Caco-2 (cell line): Measurements from ENCODE around the gene EHMT1. TPM values are rescaled to one million over a fixed set of nuclear protein-coding genes. Genes with fewer than 3 reads are reported as not detected.

Source experiments
- BruUV-seq: library from RNA; stranded (reverse); fragments of 400-500 nt; replicated peaks from 2 replicates; lab custom pipeline; 2021; lab: Mats Ljungman, UMichigan
- CTCF ChIA-PET: fragments of 300-600 bp; sonication (Branson Sonifier 250); formaldehyde crosslinking; loops from one replicate; lab custom pipeline; 2022; ENCODE audit warnings: antibody characterized with exemption; lab: Charles Lee
- POLR2A ChIA-PET: fragments of 300-600 bp; sonication (Branson Sonifier 250); formaldehyde crosslinking; loops from one replicate; lab custom pipeline; 2022; ENCODE audit warnings: antibody characterized with exemption; lab: Charles Lee
- DNase-seq, 2 experiments: peaks; one replicate each; pipeline versions ENCODE4 v3.0.0 to v3.0.0-alpha.2; 2020 to 2022
- H3K27me3 ChIP-seq: replicated peaks from 2 replicates; pipeline ENCODE4 v1.6.0; 2011; ENCODE audit warnings: low read length; ENCODE audit not compliant: control insufficient read depth, insufficient read depth
- H3K36me3 ChIP-seq: 2 replicates; pipeline ENCODE4 v1.5.1; 2011; ENCODE audit warnings: low read length; ENCODE audit not compliant: control insufficient read depth, insufficient read depth
- H3K4me1 ChIP-seq: fragments of 250-450 bp; sonication (Bioruptor Pico); 2 replicates; pipeline ENCODE4 v1.5.1; 2020; ENCODE audit warnings: mild to moderate bottlenecking
- H3K4me3 ChIP-seq: 2 replicates; pipeline ENCODE4 v1.5.1; 2011; ENCODE audit warnings: low read depth, mild to moderate bottlenecking, control low read depth, low read length
- H3K9me3 ChIP-seq: fragments of 250-450 bp; sonication (Bioruptor Pico); 2 replicates; pipeline ENCODE4 v1.5.1; 2020; ENCODE audit warnings: mild to moderate bottlenecking, moderate library complexity
- H3K27ac Mint-ChIP-seq: one replicate; pipeline ENCODE4 v1.8.0; 2022; ENCODE audit warnings: mixed read lengths; ENCODE audit not compliant: unreplicated experiment
- H3K27me3 Mint-ChIP-seq: one replicate; pipeline ENCODE4 v1.8.0; 2022; ENCODE audit warnings: mixed read lengths; ENCODE audit not compliant: insufficient read depth, unreplicated experiment
- H3K36me3 Mint-ChIP-seq: one replicate; pipeline ENCODE4 v1.8.0; 2022; ENCODE audit warnings: mild to moderate bottlenecking, mixed read lengths; ENCODE audit not compliant: insufficient read depth, unreplicated experiment
- H3K4me1 Mint-ChIP-seq: one replicate; pipeline ENCODE4 v1.8.0; 2022; ENCODE audit warnings: low read depth, mixed read lengths; ENCODE audit not compliant: unreplicated experiment
- H3K4me3 Mint-ChIP-seq: one replicate; pipeline ENCODE4 v1.8.0; 2022; ENCODE audit warnings: mild to moderate bottlenecking, moderate library complexity, mixed read lengths; ENCODE audit not compliant: unreplicated experiment
- H3K9me3 Mint-ChIP-seq: one replicate; pipeline ENCODE4 v1.8.0; 2022; ENCODE audit warnings: mixed read lengths; ENCODE audit not compliant: unreplicated experiment
- intact Hi-C: fragments of 100-400 bp; cut with micrococcal nuclease; formaldehyde crosslinking; loops from one replicate; pipeline ENCODE4 v1.10.0; 2022; ENCODE audit not compliant: unreplicated experiment
- total RNA-seq: library from RNA; stranded (reverse); gene quantifications from 2 replicates; pipeline ENCODE4 v1.2.3, GENCODE V29; 2022
- TF ChIP-seq, protein P1 (sequence below), 2 experiments: fragments of 200-600 bp in 1 of 2; IDR thresholded peaks; 1 replicate in 1 of 2; 2 replicates in 1 of 2; pipeline versions ENCODE4 v1.5.1 to v1.8.0; 2011 to 2022; ENCODE audit warnings: antibody characterized with exemption in 1 of 2, control low read depth in 1 of 2, inconsistent platforms in 1 of 2, low read depth in 1 of 2, low read length in 1 of 2, mild to moderate bottlenecking in 1 of 2, moderate library complexity in 1 of 2; ENCODE audit not compliant: insufficient read depth in 1 of 2, severe bottlenecking in 1 of 2, unreplicated experiment in 1 of 2

EHMT1 gene
- total RNA-seq, 1 experiment from 2014 or later, result 92.9 TPM

DNA sequence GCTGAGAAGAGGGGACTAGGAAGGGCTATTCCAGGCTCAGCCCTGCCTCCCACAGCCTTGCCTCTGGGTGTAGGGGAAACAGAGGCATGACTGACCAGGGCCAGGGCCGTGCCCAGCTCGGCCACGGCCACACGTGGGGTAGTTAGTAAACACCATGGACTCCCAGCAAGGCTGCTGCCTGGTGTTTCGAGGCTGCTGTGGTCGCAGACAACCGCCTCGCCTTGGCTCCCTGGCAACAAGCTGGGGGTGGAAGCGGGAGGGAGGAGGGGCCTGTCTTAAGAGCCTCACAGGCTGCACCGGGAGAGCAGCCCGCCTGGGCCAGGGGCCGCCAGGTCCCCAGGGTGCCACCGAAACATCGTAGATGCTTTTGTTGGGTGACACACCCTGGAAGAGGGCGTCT is 168.6 kb downstream of the EHMT1 start:
- no peak for DNase-seq
- POLR2A ChIA-PET, result no interaction called here
- Histone ChIP-seq H3K4me3 (no peak overlapping the region), H3K36me3 (peaks cover 1% of the 10 kb centered on the region), H3K9me3 (no peaks in the 10 kb centered on the region), H3K27me3 (no peaks in the 10 kb centered on the region), H3K4me1 (no peaks in the 10 kb centered on the region)
- Mint-ChIP-seq H3K4me1 (peaks cover 13% of the 10 kb centered on the region), H3K27ac (no peak overlapping the region), H3K27me3 (no peaks in the 10 kb centered on the region), H3K9me3 (no peaks in the 10 kb centered on the region), H3K36me3 (peaks cover 76% of the 10 kb centered on the region), H3K4me3 (no peak overlapping the region)
- intact Hi-C loops, result no loop called here
- CTCF ChIA-PET, result no interaction called here
- TF ChIP-seq, protein P1, sequence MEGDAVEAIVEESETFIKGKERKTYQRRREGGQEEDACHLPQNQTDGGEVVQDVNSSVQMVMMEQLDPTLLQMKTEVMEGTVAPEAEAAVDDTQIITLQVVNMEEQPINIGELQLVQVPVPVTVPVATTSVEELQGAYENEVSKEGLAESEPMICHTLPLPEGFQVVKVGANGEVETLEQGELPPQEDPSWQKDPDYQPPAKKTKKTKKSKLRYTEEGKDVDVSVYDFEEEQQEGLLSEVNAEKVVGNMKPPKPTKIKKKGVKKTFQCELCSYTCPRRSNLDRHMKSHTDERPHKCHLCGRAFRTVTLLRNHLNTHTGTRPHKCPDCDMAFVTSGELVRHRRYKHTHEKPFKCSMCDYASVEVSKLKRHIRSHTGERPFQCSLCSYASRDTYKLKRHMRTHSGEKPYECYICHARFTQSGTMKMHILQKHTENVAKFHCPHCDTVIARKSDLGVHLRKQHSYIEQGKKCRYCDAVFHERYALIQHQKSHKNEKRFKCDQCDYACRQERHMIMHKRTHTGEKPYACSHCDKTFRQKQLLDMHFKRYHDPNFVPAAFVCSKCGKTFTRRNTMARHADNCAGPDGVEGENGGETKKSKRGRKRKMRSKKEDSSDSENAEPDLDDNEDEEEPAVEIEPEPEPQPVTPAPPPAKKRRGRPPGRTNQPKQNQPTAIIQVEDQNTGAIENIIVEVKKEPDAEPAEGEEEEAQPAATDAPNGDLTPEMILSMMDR (IDR thresholded peaks at IDR 0.05; ENCODE audit: insufficient read depth in 1 of 2, low read depth in 1 of 2, low read length in 1 of 2, severe bottlenecking in 1 of 2, unreplicated experiment in 1 of 2), result no peak
- BruUV-seq, result no TSS peak

DNA sequence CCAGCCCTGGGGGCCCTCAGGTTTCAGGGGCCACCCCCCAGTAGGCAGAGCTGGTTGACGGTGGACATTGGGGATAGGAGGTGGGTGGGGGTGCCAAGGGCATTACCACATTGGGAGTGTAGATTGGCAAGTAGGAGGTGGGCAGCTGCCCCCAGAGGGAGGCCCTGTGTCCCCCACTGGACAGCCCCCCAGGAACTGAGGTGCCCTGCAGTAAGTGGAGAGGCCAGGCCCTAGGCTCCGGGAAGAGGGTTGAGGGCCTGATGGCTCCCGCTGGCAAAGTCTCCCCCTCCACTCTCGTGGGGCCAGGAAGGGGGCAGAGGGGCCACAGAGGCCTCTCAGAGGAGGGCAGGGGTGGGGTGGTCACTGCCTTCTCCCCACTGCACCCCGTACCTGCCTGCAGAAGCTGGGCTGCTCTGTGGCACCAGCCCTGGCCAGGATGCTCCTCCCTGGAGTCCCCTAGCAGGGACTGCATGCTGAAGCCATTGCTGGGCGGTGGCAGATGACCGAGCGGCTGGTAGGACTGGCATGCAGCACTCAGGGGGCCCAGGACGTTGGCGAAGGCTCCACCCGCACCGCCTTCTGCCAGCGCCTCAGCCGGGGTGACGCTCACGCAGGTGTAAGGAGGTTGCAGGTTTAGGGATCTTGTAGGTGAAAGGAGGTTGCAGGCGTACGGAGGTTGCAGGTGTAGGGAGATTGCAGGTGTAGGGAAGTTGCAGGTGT is 169.1 kb downstream of the EHMT1 start:
- CTCF ChIA-PET, result no interaction called here
- Mint-ChIP-seq H3K9me3 (no peaks in the 10 kb centered on the region), H3K36me3 (peaks cover 76% of the 10 kb centered on the region), H3K4me1 (peaks cover 13% of the 10 kb centered on the region), H3K27me3 (no peaks in the 10 kb centered on the region), H3K4me3 (no peak overlapping the region), H3K27ac (peak overlapping the region; percentile 69)
- H3K4me1 ChIP-seq, result no peaks in the 10 kb centered on the region
- H3K4me3 ChIP-seq, result no peak overlapping the region
- TF ChIP-seq, protein P1 (IDR thresholded peaks at IDR 0.05; ENCODE audit: insufficient read depth in 1 of 2, low read depth in 1 of 2, low read length in 1 of 2, severe bottlenecking in 1 of 2, unreplicated experiment in 1 of 2), result no peak
- no peaks in the 10 kb centered on the region for H3K27me3 ChIP-seq
- DNase-seq, result no peak
- no TSS peak for BruUV-seq
- intact Hi-C loops, result no loop called here
- POLR2A ChIA-PET, result no interaction called here
- H3K36me3 ChIP-seq, result peaks cover 1% of the 10 kb centered on the region
- no peaks in the 10 kb centered on the region for H3K9me3 ChIP-seq

DNA sequence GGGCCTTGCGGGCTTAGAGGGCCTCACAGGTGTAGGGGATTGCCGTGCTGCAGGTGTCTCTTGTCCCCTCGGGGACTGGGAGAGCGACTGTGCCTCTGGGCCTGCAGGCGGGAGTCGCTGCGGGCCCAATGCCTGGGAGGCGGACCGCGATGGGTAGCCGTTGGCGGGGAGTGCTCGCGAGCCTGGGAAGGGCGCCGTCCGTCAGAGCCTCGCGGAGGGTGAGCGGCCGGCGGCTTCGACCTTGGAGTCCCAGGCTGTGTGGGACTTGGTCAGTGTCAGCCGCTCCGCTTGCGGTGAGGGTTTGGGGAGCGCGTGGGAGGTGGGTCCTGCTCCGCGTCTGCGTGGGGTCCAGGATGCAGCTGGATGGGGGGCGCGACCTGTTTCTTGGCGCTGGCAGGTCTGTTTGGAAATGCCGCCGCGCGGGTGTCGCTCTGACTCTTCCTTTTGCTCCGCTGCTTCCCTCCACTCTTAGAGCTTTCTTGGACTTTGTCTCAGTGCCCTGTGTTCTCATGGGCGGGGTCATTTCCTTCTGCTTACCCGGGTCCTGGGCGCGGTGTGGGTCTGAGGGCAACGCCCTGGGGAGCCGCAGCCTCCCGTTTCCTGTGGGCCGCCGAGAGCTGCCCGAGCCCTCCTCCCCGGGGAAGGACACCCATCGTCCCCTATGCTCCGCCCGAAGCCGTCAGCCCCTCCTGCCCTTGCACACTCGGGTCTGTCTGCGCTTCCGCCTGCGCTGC is 169.9 kb downstream of the EHMT1 start:
- no peaks in the 10 kb centered on the region for H3K27me3 ChIP-seq
- intact Hi-C loops, result no loop called here
- H3K9me3 Mint-ChIP-seq, result no peaks in the 10 kb centered on the region
- no peak for DNase-seq
- no peaks in the 10 kb centered on the region for H3K27me3 Mint-ChIP-seq
- peaks cover 76% of the 10 kb centered on the region for H3K36me3 Mint-ChIP-seq
- peaks cover 1% of the 10 kb centered on the region for H3K36me3 ChIP-seq
- no peak overlapping the region for H3K4me3 ChIP-seq
- H3K4me1 ChIP-seq, result no peaks in the 10 kb centered on the region
- TF ChIP-seq, protein P1 (IDR thresholded peaks at IDR 0.05; ENCODE audit: insufficient read depth in 1 of 2, low read depth in 1 of 2, low read length in 1 of 2, severe bottlenecking in 1 of 2, unreplicated experiment in 1 of 2), result no peak
- no peaks in the 10 kb centered on the region for H3K9me3 ChIP-seq
- H3K4me1 Mint-ChIP-seq, result peaks cover 13% of the 10 kb centered on the region
- CTCF ChIA-PET, result no interaction called here
- POLR2A ChIA-PET, result no interaction called here
- peak overlapping the region; percentile 69 for H3K27ac Mint-ChIP-seq
- BruUV-seq, result no TSS peak
- H3K4me3 Mint-ChIP-seq, result no peak overlapping the region
